Measurements from ENCODE around the gene ZG16B. TPM values are rescaled to one million over a fixed set of nuclear protein-coding genes. Genes with fewer than 3 reads are reported as not detected.

Gene ZG16B
- total RNA-seq, 3 donors from 2014 or later: 6.8 to 40.7 (median 24.3) TPM

GRCh38 chr16:2822496-2822895 lies 7.6 kb upstream of the ZG16B start:
- DNase-seq: no peak
- TF ChIP-seq, protein P1, sequence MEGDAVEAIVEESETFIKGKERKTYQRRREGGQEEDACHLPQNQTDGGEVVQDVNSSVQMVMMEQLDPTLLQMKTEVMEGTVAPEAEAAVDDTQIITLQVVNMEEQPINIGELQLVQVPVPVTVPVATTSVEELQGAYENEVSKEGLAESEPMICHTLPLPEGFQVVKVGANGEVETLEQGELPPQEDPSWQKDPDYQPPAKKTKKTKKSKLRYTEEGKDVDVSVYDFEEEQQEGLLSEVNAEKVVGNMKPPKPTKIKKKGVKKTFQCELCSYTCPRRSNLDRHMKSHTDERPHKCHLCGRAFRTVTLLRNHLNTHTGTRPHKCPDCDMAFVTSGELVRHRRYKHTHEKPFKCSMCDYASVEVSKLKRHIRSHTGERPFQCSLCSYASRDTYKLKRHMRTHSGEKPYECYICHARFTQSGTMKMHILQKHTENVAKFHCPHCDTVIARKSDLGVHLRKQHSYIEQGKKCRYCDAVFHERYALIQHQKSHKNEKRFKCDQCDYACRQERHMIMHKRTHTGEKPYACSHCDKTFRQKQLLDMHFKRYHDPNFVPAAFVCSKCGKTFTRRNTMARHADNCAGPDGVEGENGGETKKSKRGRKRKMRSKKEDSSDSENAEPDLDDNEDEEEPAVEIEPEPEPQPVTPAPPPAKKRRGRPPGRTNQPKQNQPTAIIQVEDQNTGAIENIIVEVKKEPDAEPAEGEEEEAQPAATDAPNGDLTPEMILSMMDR (IDR thresholded peaks at IDR 0.05): no peak
- no peaks in the 10 kb centered on the region for H3K9me3 ChIP-seq
- no peak overlapping the region for H3K4me3 ChIP-seq
- intact Hi-C loops (cut with DNase I, micrococcal nuclease): no loop called here
- no peaks in the 10 kb centered on the region for H3K4me1 ChIP-seq (ENCODE audit: low read depth)
- no peaks in the 10 kb centered on the region for H3K36me3 ChIP-seq (ENCODE audit: low read depth)
- no peak for ATAC-seq

DNA sequence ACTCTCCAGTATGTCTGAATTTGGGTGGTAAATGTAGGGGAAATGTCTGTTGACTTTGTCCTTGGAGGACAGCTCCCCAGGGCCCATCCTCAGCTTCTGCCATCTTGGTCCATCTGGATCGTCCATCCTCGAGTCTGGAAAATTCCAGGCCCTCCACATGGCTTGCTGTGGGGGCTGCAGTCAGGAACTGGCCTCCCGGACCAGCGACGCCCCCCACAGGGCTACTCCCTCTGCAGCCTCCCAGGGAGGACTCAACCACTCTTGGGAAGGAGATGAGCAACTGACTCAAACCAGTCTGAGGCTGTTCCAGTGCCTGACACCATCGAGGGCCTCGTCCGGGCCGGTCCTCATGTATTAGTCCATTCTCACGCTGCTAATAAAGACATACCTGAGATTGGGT lies 5.5 kb upstream of the ZG16B start:
- no peaks in the 10 kb centered on the region for H3K36me3 ChIP-seq (ENCODE audit: low read depth)
- H3K4me3 ChIP-seq: no peak overlapping the region
- intact Hi-C loops (cut with DNase I, micrococcal nuclease): no loop called here
- ATAC-seq: no peak
- DNase-seq: peak in 1 of 3 donors; percentile 8
- H3K4me1 ChIP-seq (ENCODE audit: low read depth): peaks cover 5% of the 10 kb centered on the region
- no peaks in the 10 kb centered on the region for H3K9me3 ChIP-seq
- TF ChIP-seq, protein P1 (IDR thresholded peaks at IDR 0.05): no peak

GRCh38 chr16:2825049-2825742 lies 4.9 kb upstream of the ZG16B start:
- no peaks in the 10 kb centered on the region for H3K36me3 ChIP-seq (ENCODE audit: low read depth)
- no peaks in the 10 kb centered on the region for H3K9me3 ChIP-seq
- TF ChIP-seq, protein P1 (IDR thresholded peaks at IDR 0.05): no peak
- intact Hi-C loops (cut with DNase I, micrococcal nuclease): no loop called here
- peaks cover 11% of the 10 kb centered on the region for H3K4me1 ChIP-seq (ENCODE audit: low read depth)
- ATAC-seq: no peak
- peak in 1 of 3 donors; percentile 17 for DNase-seq
- no peak overlapping the region for H3K4me3 ChIP-seq

DNA sequence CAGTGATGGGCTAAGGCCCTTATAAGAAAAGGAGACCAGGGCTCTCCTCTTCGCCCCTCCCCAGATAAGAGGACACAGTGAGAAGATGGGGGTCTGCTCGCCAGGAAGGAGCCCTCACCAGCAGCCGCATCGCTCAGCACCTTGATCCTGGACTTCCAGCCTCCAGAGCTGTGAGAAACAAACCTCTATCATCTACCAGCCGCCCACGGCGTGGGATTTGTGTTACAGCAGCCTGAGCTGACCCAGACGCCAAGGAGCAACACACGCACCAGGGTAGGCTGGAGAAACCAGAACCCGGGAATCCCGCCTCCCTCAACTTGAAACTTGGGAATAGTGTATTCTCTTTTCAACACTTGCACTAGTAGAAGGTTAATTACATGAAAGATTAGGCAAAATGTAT lies 4.2 kb upstream of the ZG16B start:
- intact Hi-C loops (cut with DNase I, micrococcal nuclease): no loop called here
- H3K4me3 ChIP-seq: no peak overlapping the region
- H3K9me3 ChIP-seq: no peaks in the 10 kb centered on the region
- TF ChIP-seq, protein P1 (IDR thresholded peaks at IDR 0.05): no peak
- no peak for ATAC-seq
- peaks cover 13% of the 10 kb centered on the region for H3K4me1 ChIP-seq (ENCODE audit: low read depth)
- peak in 1 of 3 donors; percentile 18 for DNase-seq
- H3K36me3 ChIP-seq (ENCODE audit: low read depth): no peaks in the 10 kb centered on the region

GRCh38 chr16:2826591-2827373 lies 3.3 kb upstream of the ZG16B start:
- Histone ChIP-seq H3K4me1 (ENCODE audit: low read depth) (peaks cover 13% of the 10 kb centered on the region), H3K9me3 (no peaks in the 10 kb centered on the region), H3K36me3 (ENCODE audit: low read depth) (no peaks in the 10 kb centered on the region), H3K4me3 (no peak overlapping the region)
- intact Hi-C loops (cut with DNase I, micrococcal nuclease): no loop called here
- ATAC-seq: no peak
- TF ChIP-seq, protein P1 (IDR thresholded peaks at IDR 0.05): no peak
- DNase-seq: peak in 1 of 3 donors; percentile 27
